K562 (cell line): ENCODE data around the gene VPS37B. TPM values are rescaled to one million over a fixed set of nuclear protein-coding genes. Genes with fewer than 3 reads are reported as not detected.

Experiments used
- DDX20 ChIP-seq: fragments of 450-650 bp; IDR thresholded peaks from 2 replicates; pipeline ENCODE4 v1.6.1; 2016; ENCODE audit warnings: missing genetic modification characterization, low read depth, mild to moderate bottlenecking, missing compliant biosample characterization, moderate library complexity
- HDAC8 ChIP-seq: fragments of 450-650 bp; IDR thresholded peaks from 2 replicates; pipeline ENCODE4 v1.6.1; 2016; ENCODE audit warnings: mild to moderate bottlenecking, missing genetic modification characterization, moderate library complexity, missing compliant biosample characterization
- HMGXB4 ChIP-seq: sonication (generic); formaldehyde crosslinking; IDR thresholded peaks from 2 replicates; pipeline ENCODE4 v1.8.1; 2023; ENCODE audit warnings: mild to moderate bottlenecking, missing genetic modification reagents
- L3MBTL2 ChIP-seq: fragments of 450-650 bp; IDR thresholded peaks from 2 replicates; pipeline ENCODE4 v1.6.1; 2016; ENCODE audit warnings: mild to moderate bottlenecking, moderate library complexity
- MAFG ChIP-seq: fragments of 450-650 bp; conservative IDR thresholded peaks from 2 replicates; pipeline ENCODE4 v1.6.1; 2016; ENCODE audit warnings: missing genetic modification characterization, missing compliant biosample characterization
- NRF1 ChIP-seq, 2 experiments: fragments of 450-650 bp; IDR thresholded peaks in 1 of 2; conservative IDR thresholded peaks in 1 of 2; 2 replicates each; pipeline ENCODE4 v1.6.1; 2014; ENCODE audit warnings: mild to moderate bottlenecking in 2 of 2
- PHF21A ChIP-seq: fragments of 450-650 bp; IDR thresholded peaks from 2 replicates; pipeline ENCODE4 v1.6.1; 2017; ENCODE audit warnings: low read depth, borderline replicate concordance
- REST ChIP-seq, 2 experiments: fragments of 450-650 bp; formaldehyde crosslinking in 1 of 2; IDR thresholded peaks; 2 replicates each; pipeline versions ENCODE4 v1.4.0 to v1.6.1; 2014 to 2020; ENCODE audit warnings: mild to moderate bottlenecking in 2 of 2, borderline replicate concordance in 1 of 2, low read depth in 1 of 2
- SIN3B ChIP-seq: fragments of 450-650 bp; IDR thresholded peaks from 2 replicates; pipeline ENCODE4 v1.6.1; 2017; ENCODE audit warnings: low read depth, mild to moderate bottlenecking, moderate library complexity
- TCF7 ChIP-seq: sonication (generic); IDR thresholded peaks from 2 replicates; pipeline ENCODE4 v1.6.1; 2016; ENCODE audit warnings: antibody characterized with exemption, borderline replicate concordance
- TSC22D4 ChIP-seq: fragments of 450-650 bp; IDR thresholded peaks from 2 replicates; pipeline ENCODE4 v1.6.1; 2016; ENCODE audit warnings: missing genetic modification characterization, missing biosample characterization, control low read depth
- ZNF174 ChIP-seq: fragments of 250-450 bp; sonication (Bioruptor Pico); IDR thresholded peaks from 2 replicates; pipeline ENCODE4 v1.4.0; 2020; ENCODE audit warnings: mild to moderate bottlenecking
- ZNF644 ChIP-seq: fragments of 200-800 bp; sonication (Bioruptor generic); IDR thresholded peaks from 2 replicates; pipeline ENCODE4 v1.6.1; 2016; ENCODE audit warnings: low read depth, missing genetic modification characterization, missing compliant biosample characterization
- polyA plus RNA-seq, 8 experiments: library from polyadenylated mRNA; depleted of rRNA in 4 of 8; stranded (reverse) in 5 of 8; unstranded in 3 of 8; fragments of >200 nt; fragmentation: Nextera tagmentation in 2 of 8; fragmentation: Illumina TruSeq in 1 of 8; extraction: Ambion mirVana in 2 of 8; extraction: Trizol in 1 of 8; gene quantifications; 2 replicates each; pipeline versions ENCODE4 v1.2.1 to v1.2.3, GENCODE V29; 2011 to 2014; ENCODE audit warnings: inconsistent platforms in 1 of 8, missing spikeins in 1 of 8
- total RNA-seq, 7 experiments: library from RNA; depleted of rRNA in 6 of 7; stranded (reverse); fragments of >200 nt in 6 of 7; fragmentation: Illumina TruSeq in 2 of 7; extraction: Trizol in 2 of 7; gene quantifications; 2 replicates each; pipeline versions ENCODE4 v1.2.1 to v1.2.3, GENCODE V29; 2011 to 2021; ENCODE audit warnings: low replicate concordance in 1 of 7
- TF ChIP-seq, protein P1 (sequence below): IDR thresholded peaks from 2 replicates; pipeline ENCODE4 v1.6.1; 2011; ENCODE audit warnings: borderline replicate concordance, low read depth, mild to moderate bottlenecking, moderate library complexity, low read length; ENCODE audit not compliant: insufficient read depth, poor library complexity, severe bottlenecking

The VPS37B gene
- total and polyA plus RNA-seq, 9 of the 15 experiments (the other 6 are each of a cell fraction or from before 2014, with no cell fraction given) = 0.28 to 37.4 (median 17.9) TPM

DNA sequence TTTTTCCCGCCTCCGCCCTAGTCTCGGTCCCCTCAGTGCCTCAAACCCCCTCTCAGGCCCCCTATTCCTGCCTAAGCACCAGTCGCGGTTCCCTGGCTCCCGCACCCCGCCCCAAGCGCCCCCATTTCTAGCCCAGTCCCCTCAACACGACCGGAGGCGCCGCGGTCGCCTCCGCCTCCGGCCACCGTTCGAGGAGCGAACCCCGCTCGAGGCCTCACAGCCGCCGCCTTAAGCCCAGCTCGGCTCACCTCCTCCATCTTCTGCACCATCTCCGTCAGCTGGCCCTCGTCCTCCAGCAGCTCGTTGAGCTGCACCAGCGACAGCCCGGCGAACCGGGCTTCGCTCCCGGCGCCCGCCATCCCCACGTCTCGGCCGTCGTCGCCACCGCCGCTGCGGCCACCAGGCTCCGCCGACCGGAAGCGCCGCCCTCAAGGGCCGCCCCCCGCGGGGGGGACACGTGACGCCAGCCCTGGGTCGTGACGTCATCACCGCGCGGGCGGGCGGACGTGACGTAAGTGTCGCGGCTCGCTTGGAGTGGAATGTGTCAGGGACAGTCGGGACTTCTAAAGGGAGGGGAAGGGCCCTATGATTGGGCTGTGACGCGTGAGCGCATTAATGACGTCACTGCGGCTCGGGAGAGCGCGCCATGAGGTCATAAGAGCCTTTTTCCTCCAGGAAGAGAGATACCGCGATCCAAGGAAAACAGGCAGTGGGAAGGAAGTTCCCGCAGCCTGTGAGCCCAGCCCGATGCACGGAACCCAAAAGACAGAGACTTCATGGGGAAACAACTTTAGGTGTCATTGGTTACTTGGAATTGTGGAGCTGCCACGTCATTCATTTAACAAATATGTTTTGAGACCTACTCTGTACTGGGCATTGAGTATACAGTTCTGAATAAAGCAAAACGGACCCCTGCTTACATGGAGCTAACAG lies at the start of gene VPS37B (continued):
- TF ChIP-seq ZNF174 (CRISPR knock-in tag) (no peak), MAFG (tag) (no peak), SIN3B (peak; percentile 72), L3MBTL2 (peak; percentile 92), TCF7 (no peak; the same call in 1 of the 2 replicates), PHF21A (no peak), DDX20 (tag) (no peak), HDAC8 (tag) (0 out of 2 replicates have a peak, but pooled peaks have one; percentile 52), TSC22D4 (tag) (no peak), REST (IDR thresholded peaks at IDR 0.05; ENCODE audit: borderline replicate concordance) (peak; percentile 78), REST (CRISPR knock-in tag; IDR thresholded peaks at IDR 0.05; ENCODE audit: low read depth) (no peak), HMGXB4 (CRISPR knock-in tag) (peak; percentile 86; the same call in 1 of the 2 replicates), ZNF644 (tag) (no peak), NRF1 (conservative IDR thresholded peaks at IDR 0.05 in 1 of 2, IDR thresholded peaks at IDR 0.05 in 1 of 2) (no peak; a peak in 2 of 4 replicates)
- TF ChIP-seq, protein P1, sequence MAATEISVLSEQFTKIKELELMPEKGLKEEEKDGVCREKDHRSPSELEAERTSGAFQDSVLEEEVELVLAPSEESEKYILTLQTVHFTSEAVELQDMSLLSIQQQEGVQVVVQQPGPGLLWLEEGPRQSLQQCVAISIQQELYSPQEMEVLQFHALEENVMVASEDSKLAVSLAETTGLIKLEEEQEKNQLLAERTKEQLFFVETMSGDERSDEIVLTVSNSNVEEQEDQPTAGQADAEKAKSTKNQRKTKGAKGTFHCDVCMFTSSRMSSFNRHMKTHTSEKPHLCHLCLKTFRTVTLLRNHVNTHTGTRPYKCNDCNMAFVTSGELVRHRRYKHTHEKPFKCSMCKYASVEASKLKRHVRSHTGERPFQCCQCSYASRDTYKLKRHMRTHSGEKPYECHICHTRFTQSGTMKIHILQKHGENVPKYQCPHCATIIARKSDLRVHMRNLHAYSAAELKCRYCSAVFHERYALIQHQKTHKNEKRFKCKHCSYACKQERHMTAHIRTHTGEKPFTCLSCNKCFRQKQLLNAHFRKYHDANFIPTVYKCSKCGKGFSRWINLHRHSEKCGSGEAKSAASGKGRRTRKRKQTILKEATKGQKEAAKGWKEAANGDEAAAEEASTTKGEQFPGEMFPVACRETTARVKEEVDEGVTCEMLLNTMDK = no peak
